ENCODE measurements around the gene PIK3C3. TPM values are rescaled to one million over a fixed set of nuclear protein-coding genes. Genes with fewer than 3 reads are reported as not detected.
A peak's percentile ranks its signal among the peaks of the same experiment; 100 is the strongest.

Gene PIK3C3
- total RNA-seq, 2 donors from 2014 or later: 44.1 to 47.8 TPM

DNA sequence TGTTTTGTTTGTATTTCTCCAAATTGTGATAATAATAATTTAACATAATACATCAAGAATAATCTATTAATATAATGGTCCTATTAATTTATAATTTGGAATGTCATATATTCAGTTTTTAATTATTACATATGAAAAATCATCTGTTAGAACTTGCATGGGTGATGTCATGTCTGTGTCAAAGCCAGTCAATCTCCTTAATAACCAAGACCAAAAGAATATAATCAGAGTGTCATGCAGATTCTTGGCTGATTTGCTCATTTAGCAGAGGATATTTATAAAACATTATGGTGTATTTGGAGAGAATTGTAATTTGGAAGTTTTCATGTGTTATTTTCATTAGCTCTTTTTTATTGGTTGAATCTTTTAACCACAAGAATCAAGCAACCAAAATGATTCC lies 96.4 kb downstream of the PIK3C3 start:
- ATAC-seq: no peak
- intact Hi-C loops (cut with DNase I, micrococcal nuclease): no loop called here
- DNase-seq: no peak

DNA sequence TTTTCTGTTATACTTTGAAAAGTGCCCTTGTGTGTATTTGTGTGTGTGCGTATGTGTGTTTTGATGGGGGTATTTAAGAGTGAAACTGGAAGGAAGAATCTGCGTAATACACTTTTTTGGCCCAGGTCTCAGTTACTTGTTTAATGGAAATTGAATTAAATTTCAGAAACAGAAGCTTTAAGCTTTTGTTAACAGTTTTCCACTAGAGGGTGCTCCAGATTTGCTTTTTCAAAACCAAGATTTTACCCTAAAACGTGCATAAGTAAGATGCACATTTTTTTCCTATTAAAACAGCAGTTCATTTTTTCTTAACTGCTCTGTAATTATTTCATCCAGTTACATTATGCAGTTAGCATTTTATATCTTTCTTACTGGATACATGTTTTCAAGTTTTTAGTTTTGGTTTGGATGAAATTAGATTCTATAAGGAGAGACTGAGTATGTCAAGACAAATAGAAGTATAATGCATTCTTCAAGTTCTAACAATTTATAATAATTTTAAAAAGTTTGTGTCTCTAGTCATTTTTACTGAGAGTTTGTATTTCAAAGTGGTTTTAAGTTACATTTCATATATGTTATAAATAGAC lies 97.2 kb downstream of the PIK3C3 start:
- ATAC-seq: no peak

DNA sequence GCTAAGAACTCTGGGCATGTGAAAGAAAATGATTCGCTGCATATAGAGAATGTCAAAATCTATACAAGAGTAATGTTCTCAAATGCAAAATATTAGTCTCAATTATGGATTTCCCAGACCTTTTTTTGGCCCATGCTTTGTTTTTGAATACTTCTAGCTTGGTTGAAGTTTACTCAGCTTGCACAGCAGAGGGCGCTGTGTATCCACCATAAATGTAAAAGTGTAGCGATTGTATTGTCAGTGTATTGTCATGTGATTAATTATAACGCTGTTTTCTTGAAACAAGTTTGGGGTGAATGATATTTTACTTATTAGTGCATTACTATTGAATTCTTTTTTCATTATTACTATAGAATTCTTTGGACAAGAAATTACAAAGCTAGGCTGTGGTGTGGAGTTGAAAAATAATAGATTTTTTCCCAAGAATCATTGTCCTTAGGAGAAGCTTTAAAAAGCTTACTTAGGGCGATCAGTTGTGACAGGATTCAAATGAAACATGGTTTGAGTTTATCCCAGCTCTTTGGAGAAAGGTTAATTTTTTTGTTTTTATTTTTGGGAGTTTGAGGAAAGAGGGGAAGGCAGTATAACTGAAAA lies 98.3 kb downstream of the PIK3C3 start:
- DNase-seq: peak; percentile 22 to 31
- peak; percentile 74 for ATAC-seq
- intact Hi-C loops (cut with DNase I, micrococcal nuclease): no loop called here

More for the DNA sequence above, 97.2 kb downstream of the PIK3C3 start:
- no peak for DNase-seq
- intact Hi-C loops (cut with DNase I, micrococcal nuclease): no loop called here

DNA sequence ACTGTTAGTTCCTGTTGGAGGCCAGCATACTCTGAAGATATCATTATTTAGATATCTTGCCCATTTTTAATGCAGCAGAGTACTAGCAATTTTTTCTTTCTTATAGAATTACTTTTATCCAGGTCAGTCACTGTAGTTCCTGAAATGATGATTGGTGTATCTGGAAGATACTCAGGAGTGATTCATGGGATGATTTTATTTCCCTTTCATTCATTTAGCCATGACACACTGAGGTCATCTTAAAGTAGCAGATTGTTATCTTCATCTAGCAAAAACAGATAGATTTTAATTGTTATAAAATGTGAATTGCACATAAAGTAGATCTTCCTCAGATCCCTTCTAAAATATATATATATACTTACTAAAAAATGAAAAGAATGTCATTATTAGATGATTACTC lies 109.1 kb downstream of the PIK3C3 start:
- ATAC-seq (no peak), DNase-seq (no peak)
- intact Hi-C loops (cut with DNase I, micrococcal nuclease): no loop called here

DNA sequence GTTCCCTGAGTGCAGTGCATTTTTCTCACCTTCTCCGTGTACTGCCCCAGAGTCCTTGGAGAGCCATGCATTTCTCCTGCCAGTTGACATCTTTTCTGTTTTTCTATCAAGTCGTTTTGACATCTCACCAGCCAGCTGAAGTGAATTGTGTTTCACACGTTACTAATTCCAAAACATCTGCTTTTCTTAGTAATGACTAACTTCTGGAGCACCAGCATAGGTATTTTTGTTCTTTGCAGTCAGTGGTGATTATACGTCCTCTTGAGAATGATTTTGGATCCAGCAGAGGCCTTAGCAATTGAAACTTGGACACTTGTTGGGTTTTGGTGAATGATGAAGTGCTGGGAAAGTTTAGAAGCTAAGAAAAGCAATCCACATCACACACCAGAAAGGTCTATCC lies 112.5 kb downstream of the PIK3C3 start:
- intact Hi-C loops (cut with DNase I, micrococcal nuclease): no loop called here
- ATAC-seq (no peak), DNase-seq (no peak)

DNA sequence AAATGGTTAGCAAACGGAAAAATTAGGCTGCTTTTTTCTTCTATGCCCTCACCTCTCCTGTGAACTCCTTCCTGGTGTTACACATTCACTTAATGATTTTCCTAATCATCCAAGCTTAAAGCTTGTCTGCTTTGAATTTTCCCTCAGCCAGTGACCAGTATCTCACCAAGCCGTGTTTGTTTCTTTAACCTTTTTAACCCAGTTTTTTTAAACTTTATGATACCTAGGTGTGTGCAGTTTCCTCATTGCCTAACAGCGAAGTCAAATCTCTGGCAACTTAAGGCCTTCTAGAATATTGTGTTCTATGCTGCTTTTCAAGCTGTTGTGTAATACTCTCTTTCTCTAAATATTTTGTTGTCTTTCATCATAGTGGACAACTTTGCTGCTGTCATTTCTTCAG lies 113.0 kb downstream of the PIK3C3 start:
- intact Hi-C loops (cut with DNase I, micrococcal nuclease): no loop called here
- DNase-seq: no peak
- peak; percentile 97 for ATAC-seq

DNA sequence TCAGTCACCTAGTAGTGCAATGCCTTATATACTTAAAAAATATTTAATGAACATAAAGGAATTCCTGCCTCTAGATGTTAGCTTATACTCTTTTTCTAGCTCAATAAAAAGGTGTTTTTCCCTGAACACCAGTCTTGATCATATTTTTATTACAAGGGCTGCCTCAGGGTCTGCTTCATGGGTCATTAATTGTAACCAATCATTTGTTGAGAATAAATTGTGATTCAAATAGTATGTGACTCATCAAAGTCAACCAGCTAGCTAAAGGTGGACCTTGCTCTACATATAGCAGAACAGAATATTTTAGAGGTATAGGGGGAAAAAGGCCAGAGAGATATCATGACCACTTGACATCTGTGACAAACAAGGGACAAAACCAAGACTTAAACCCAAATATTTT lies 114.0 kb downstream of the PIK3C3 start:
- ATAC-seq: no peak
- DNase-seq: no peak
- intact Hi-C loops (cut with DNase I, micrococcal nuclease): no loop called here

DNA sequence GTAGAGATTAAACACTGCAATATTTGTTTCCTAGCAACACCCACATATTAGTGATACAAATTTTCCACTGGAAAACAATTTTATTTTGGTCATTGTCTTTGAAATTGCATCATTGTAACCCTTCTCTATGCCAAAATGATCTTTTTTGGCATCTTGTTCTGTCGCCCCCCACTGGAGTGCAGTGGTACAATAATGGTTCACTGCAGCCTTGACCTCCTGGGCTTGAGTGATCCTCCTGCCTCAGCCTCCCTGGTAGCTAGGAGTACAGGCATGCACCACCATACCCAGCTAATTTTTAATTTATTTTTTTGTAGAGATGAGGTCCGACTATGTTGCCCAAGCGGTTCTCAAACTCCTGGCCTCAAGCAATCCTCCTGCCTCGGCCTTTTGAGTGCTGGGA lies 117.4 kb downstream of the PIK3C3 start:
- DNase-seq (no peak), ATAC-seq (no peak)
- intact Hi-C loops (cut with DNase I, micrococcal nuclease): no loop called here

DNA sequence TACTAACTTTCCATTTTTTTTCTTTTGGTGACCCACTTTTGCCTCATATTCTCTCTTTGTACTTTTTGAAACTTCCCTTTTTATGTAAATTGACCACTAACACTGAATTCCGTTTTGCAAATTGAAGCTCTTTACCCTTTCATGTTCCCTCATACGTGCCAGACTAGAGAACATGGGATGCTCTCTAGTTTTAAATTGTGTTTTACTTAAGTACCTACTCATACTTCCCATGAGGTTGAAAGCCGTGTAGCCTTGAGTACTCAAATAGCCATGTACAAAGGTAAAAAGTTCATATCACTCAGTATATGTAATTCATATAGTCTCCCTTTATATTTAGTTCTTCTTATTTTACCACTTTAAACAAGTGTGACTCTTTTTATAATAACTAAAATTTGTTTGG lies 119.7 kb downstream of the PIK3C3 start:
- DNase-seq: no peak
- ATAC-seq: no peak

DNA sequence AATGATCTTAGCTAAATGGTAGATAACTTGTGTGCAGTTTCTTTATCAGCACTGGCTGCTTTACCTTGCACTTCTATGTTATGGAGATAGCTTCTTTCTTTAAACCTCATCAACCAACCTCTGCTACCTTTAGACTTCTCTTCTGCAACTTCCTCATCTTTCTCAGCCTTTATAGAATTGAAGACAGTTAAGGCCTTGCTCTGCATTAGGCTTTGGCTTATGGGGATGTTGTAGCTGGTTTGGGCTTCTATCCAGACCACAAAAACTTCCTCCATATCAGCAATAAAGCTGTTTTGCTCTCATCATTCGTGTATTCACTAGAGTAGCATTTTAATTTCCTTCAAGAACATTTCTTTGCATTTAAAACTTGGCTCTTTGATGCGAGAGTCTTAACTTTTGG lies 123.7 kb downstream of the PIK3C3 start:
- ATAC-seq (no peak), DNase-seq (no peak)
- intact Hi-C loops (cut with DNase I, micrococcal nuclease): no loop called here

More for the DNA sequence above, 119.7 kb downstream of the PIK3C3 start:
- intact Hi-C loops (cut with DNase I, micrococcal nuclease): no loop called here

DNA sequence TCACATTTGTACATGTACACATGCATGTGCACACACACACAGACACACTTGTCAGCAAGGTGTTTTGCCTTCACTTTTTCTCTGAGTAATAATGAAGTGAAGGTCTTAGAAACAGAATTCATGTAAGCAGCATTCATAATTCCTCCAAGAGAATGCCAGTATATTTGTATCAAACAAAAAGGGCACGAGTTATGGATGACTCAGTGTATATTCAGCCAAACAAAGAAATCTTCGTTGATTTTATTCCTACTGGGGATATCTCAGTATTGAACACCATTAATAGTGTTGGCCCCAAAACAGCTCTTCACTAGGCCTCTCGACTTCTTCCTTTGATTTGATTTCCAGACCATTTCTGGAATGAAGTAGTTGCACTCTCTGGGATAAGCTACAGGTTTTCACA lies 125.3 kb downstream of the PIK3C3 start:
- no peak for DNase-seq
- intact Hi-C loops (cut with DNase I, micrococcal nuclease): no loop called here

DNA sequence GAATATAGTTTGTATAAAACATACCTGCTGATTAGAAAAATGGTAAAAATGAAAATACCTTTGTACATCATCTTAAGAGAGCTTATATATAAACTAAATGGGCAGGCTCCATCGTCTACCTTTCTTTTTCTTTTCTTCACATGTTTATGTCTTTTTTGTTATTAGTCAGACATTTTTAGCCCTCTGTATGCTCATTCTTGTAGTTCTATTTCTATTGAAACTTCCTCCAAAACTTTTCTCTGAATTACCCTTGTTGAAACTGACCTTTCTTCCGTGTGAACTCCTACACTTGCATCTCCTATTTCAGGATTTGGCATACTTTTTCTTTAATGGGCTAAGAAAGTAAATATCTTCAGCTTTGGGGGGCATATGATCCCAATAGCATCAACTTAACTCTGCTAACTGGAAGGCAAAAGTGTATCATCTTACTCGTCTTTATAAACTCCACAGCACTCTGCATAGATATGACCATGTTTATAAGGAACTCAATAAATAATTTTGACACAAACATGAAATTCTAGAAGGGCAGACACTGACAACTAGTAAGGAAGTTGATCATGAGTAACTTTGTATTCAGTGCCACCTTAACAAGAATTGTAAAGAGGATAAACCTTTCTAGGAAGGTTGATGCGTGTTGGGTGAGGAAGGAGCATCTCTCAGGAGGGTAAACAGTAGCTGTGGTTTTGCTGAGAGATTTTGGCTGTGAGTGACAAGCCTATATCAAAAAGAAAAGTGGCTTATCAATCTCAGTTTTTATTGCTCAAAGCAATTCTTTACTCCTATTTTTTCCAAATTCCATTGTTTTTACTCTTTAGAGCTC lies 127.6 kb downstream of the PIK3C3 start:
- intact Hi-C loops (cut with DNase I, micrococcal nuclease): no loop called here
- no peak for DNase-seq
- ATAC-seq: no peak

More for the DNA sequence above, 125.3 kb downstream of the PIK3C3 start:
- no peak for ATAC-seq

DNA sequence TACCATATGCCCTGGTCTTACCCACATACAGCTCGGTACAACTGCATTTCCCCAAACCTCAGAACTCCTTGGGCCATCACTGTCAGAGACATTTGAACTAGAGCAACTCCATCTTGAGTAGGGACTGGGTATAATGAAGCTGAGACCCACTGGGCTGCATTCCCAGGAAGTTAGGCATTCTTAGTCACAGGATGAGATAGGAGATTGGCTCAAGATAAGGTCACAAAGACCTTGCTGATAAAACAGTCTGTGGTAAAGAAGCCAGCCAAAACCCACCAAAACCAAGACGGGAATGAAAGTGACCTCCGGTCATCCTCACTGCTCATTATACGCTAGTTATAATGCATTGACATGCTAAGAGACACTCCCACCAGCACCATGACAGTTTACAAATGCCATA lies 131.3 kb downstream of the PIK3C3 start:
- DNase-seq (no peak), ATAC-seq (no peak)
- intact Hi-C loops (cut with DNase I, micrococcal nuclease): no loop called here

DNA sequence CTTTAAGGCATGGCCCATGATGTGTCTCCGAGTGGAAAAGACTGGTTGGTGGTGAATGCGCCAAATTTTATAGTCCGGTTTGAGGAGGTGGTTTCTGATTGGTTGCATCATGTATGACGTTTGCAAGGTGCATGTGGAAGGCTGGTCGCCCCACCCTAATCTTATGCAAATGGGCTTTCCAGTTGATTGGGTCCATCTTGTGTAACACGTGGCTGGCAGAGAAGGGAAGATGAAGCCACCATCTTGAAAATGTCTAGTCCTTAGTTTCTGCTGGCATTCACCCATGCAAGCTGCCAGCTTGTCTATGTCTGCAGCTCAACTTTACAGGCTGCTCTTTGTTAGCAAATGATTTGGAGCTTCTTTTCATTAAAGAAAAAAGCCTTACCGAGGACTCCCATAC lies 132.2 kb downstream of the PIK3C3 start:
- no peak for ATAC-seq

DNA sequence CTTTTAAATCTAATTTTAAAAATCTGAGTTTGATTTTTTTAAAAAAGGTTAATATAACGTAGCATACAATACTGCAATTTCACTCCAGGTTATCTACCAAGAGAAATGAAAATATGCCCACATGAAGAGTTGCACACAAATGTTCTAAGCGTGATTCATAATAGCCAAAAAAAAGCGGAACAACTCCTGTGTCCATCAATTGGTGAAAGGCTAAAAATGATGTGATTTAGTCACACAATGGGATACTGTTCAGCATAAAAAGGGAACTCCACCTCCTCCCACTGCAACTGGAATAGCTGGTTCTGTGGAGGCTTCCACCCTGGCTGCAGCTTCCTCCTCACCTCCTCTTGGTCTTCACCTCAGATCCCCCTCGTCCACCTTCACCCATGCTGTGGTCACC lies 132.8 kb downstream of the PIK3C3 start:
- DNase-seq: no peak
- no peak for ATAC-seq
- intact Hi-C loops (cut with DNase I, micrococcal nuclease): no loop called here

More for the DNA sequence above, 132.2 kb downstream of the PIK3C3 start:
- DNase-seq: no peak
- intact Hi-C loops (cut with DNase I, micrococcal nuclease): no loop called here

DNA sequence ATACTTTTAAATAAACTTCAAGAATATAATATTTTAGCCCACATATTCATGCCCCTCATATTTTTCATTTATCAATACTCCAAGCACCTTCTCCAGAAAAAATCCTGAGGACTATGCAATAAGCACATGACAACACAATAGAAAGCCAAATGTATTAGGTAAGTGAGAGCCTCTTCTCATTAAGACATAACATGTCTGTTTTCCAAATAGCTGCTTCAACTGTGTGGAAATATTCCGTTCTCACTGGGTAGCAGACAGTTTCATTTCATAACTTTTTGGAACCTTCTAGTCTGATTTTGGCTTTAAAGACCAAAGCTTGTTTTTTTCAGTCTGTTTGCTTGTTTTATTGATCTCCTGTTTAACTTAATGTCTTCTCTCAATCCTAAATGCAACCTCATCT lies 137.8 kb downstream of the PIK3C3 start:
- DNase-seq: no peak
- no peak for ATAC-seq
- intact Hi-C loops (cut with DNase I, micrococcal nuclease): no loop called here

DNA sequence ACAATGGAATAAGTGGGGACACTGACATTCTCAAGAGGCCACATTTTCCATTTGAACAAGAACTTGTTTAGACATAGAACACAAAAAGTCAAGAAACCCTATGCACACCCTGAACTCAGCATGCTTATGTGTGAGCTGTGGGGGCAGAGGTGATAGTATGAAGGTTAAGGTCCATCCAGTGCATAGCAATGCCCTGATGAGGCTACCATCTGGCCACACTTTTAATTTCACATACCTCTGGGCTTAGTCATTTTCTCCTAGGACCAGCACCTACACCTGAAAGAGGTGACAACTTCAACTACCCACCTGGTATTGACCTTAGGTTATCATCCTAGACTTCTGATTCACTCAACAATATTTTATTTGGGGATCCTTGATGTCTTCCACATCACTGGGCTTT lies 139.8 kb downstream of the PIK3C3 start:
- ATAC-seq: peak; percentile 59
- intact Hi-C loops (cut with DNase I, micrococcal nuclease): no loop called here

DNA sequence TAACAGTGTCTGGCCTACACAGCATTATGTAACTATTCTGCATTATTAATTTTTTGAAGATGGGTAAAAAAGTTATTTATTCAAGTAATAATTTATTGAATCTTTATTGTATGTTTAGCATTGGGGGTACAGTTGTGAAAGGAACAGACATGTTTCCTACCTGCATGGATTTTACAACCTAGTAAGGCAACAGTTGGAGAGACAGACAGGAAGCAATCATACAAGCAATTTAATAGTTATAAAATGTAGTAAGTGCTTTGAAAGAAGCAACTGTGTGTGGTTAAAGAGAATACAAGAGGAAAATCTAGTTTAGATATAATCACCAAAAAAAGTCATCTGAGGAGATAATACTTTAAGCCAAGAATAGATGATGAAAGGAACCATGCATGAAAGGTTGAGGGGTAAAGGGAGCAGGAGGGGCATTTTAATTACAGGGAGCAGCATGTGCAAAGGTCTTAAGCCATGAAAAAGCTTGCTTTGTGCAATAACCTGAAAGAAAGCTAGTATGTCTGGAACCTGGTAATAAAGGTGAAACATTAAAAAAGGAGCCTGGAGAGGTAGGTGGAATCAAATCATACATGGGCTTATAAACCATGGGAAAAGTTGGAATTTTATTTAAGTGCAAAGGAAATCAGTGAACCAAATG lies 140.8 kb downstream of the PIK3C3 start:
- intact Hi-C loops (cut with DNase I, micrococcal nuclease): no loop called here
- no peak for DNase-seq
- ATAC-seq: peak; percentile 93

More for the DNA sequence above, 139.8 kb downstream of the PIK3C3 start:
- DNase-seq: no peak

DNA sequence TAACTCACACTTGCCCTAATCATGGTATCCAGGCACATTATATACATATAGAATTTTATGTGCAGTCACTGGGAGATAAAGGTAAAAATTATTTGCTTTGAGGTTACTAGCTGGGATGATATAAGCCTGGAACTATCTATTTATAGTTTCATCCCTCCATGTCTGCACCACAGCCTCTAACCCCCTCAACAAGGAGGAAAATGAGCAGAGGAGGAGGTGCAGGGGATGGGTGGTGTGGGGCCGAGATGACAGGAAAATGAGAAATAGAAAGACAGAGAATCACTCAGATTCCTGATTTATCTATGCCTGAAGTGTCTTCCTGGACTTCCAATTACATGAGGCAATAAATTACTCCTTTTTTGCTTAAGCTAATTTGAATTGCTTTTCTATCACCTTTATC lies 145.2 kb downstream of the PIK3C3 start:
- no peak for DNase-seq
- intact Hi-C loops (cut with DNase I, micrococcal nuclease): no loop called here
- no peak for ATAC-seq

DNA sequence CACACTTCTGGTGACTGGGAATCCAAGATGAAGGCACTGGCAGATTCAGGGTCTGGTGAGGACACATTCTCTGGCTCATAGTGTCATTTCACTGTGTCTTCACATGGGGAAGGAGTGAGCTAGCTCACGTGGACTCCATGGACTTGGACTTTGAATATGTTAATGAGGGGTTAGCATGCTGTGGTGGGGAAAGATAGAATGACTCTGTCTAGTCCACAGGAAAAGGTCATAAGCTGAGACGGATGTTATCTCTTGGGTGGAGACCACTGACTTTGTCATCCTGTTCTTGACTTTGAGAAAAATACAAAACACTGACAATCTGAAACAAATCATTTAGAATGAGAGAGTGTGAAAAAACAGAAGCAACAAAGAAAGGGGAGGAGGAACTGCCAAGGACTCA lies 145.9 kb downstream of the PIK3C3 start:
- ATAC-seq: no peak
- no peak for DNase-seq
- intact Hi-C loops (cut with DNase I, micrococcal nuclease): no loop called here
